ENCODE data around the gene USP7. TPM values are rescaled to one million over a fixed set of nuclear protein-coding genes. Genes with fewer than 3 reads are reported as not detected.
A peak's percentile ranks its signal among the peaks of the same experiment; 100 is the strongest.

Gene USP7
- total and polyA plus RNA-seq, 10 of the 15 experiments (the other 5 are each of a cell fraction or from before 2014, with no cell fraction given), result 16.2 to 133 (median 60.5) TPM

- no peaks in the 10 kb centered on the region for H3K79me2 ChIP-seq (ENCODE audit: control insufficient read depth, insufficient read depth, low read length)
- intact Hi-C loops (cut with micrococcal nuclease; ENCODE audit: unreplicated experiment) (no loop called here), in situ Hi-C loops (cut with MboI) (no loop called here)
- TF ChIP-seq POLR2A (IDR thresholded peaks at IDR 0.05; ENCODE audit: low read depth, low read length) (0 out of 2 replicates have a peak, but pooled peaks have one; percentile 34), SIN3A (IDR thresholded peaks at IDR 0.05; ENCODE audit: low read depth, low read length) (no peak)
- no peak overlapping the region for H2AFZ ChIP-seq (ENCODE audit: control insufficient read depth, low read depth, low read length)
- no peak overlapping the region for H3K4me3 ChIP-seq
- ChIA-PET CTCF (interaction anchor here (0.6 to 4.4 kb wide), 4 partner anchors 11 to 105 kb away, joined by 3 to 20 read pairs (median 4); no protein-coding TSS in a partner anchor), SMC1A (ENCODE audit: uncharacterized antibody, unreplicated experiment) (no interaction called here), RAD21 (ENCODE audit: unreplicated experiment) (interaction anchor here (1.4 kb wide), 1 partner anchor 32 kb away, joined by 5 read pairs; no protein-coding TSS in a partner anchor), POLR2A (no interaction called here)
- no peaks in the 10 kb centered on the region for H4K20me1 ChIP-seq (ENCODE audit: control insufficient read depth, insufficient read depth)
- no peak overlapping the region for H3K9ac ChIP-seq (ENCODE audit: control insufficient read depth, insufficient read depth, low read length)
- ATAC-seq (no peak), DNase-seq (ENCODE audit: low read depth, low spot score) (no peak), FAIRE-seq (no peak)
- H3K36me3 ChIP-seq (ENCODE audit: control insufficient read depth in 2 of 2, insufficient read depth in 2 of 2, low read length in 1 of 2), result peaks cover 37 to 76% of the 10 kb centered on the region in 2 experiments
- peaks cover 4% of the 10 kb centered on the region; the same call in 1 of the 2 replicates for H3K4me1 ChIP-seq (ENCODE audit: control insufficient read depth, insufficient read depth, low read length)
- no peaks in the 10 kb centered on the region for H3K27me3 ChIP-seq (replicated peaks in 1 of 2; ENCODE audit: control insufficient read depth in 2 of 2, insufficient read depth in 2 of 2, low read length in 1 of 2)
- no peak overlapping the region for H3K27ac ChIP-seq (ENCODE audit: control insufficient read depth, insufficient read depth)
- WGBS (ENCODE audit: insufficient coverage, insufficient replicate concordance, low lambda C conversion rate, missing lambda C conversion rate), result over 99% methylated on average over 8 of the region's 8 CpGs
- H3K9me3 ChIP-seq (replicated peaks; ENCODE audit: control insufficient read depth, insufficient read depth, low read length), result no peaks in the 10 kb centered on the region
- no peak overlapping the region for H3K4me2 ChIP-seq (ENCODE audit: control insufficient read depth, insufficient read depth)
- no TSS peak for BruUV-seq (replicated peaks)
Observed at GRCh38 chr16:8904018-8904430, 59.7 kb downstream of the USP7 start.

- Histone ChIP-seq H3K36me3 (ENCODE audit: control insufficient read depth in 2 of 2, insufficient read depth in 2 of 2, low read length in 1 of 2) (peaks cover 36 to 73% of the 10 kb centered on the region in 2 experiments), H3K4me1 (ENCODE audit: control insufficient read depth, insufficient read depth, low read length) (peaks cover 4% of the 10 kb centered on the region; the same call in 1 of the 2 replicates), H3K9me3 (replicated peaks; ENCODE audit: control insufficient read depth, insufficient read depth, low read length) (no peaks in the 10 kb centered on the region), H3K27me3 (replicated peaks in 1 of 2; ENCODE audit: control insufficient read depth in 2 of 2, insufficient read depth in 2 of 2, low read length in 1 of 2) (no peaks in the 10 kb centered on the region), H2AFZ (ENCODE audit: control insufficient read depth, low read depth, low read length) (no peak overlapping the region), H3K79me2 (ENCODE audit: control insufficient read depth, insufficient read depth, low read length) (no peaks in the 10 kb centered on the region), H4K20me1 (ENCODE audit: control insufficient read depth, insufficient read depth) (no peaks in the 10 kb centered on the region), H3K4me2 (ENCODE audit: control insufficient read depth, insufficient read depth) (no peak overlapping the region), H3K27ac (ENCODE audit: control insufficient read depth, insufficient read depth) (no peak overlapping the region), H3K4me3 (no peak overlapping the region), H3K9ac (ENCODE audit: control insufficient read depth, insufficient read depth, low read length) (no peak overlapping the region)
- in situ Hi-C loops (cut with MboI) (no loop called here), intact Hi-C loops (cut with micrococcal nuclease; ENCODE audit: unreplicated experiment) (no loop called here)
- FAIRE-seq, result no peak
- ChIA-PET SMC1A (ENCODE audit: uncharacterized antibody, unreplicated experiment) (interaction anchor here (4.3 kb wide), 1 partner anchor 106 kb away, joined by 28 read pairs; no protein-coding TSS in a partner anchor), RAD21 (ENCODE audit: unreplicated experiment) (no interaction called here), CTCF (interaction anchor here (0.7 to 4.4 kb wide), 3 partner anchors 9 to 232 kb away, joined by 3 to 20 read pairs (median 6); no protein-coding TSS in a partner anchor), POLR2A (no interaction called here)
- ATAC-seq, result no peak
- 97% methylated on average over 9 of the region's 9 CpGs for WGBS (ENCODE audit: insufficient coverage, insufficient replicate concordance, low lambda C conversion rate, missing lambda C conversion rate)
- no TSS peak for BruUV-seq (replicated peaks)
- no peak for DNase-seq (ENCODE audit: low read depth, low spot score)
- TF ChIP-seq HDAC2 (IDR thresholded peaks at IDR 0.05) (no peak), ZBTB11 (CRISPR knock-in tag; IDR thresholded peaks at IDR 0.05) (no peak), EED (IDR thresholded peaks at IDR 0.05; ENCODE audit: low read depth) (no peak), BRCA1 (IDR thresholded peaks at IDR 0.05; ENCODE audit: low read depth, low read length) (no peak), PBX3 (IDR thresholded peaks at IDR 0.05; ENCODE audit: insufficient replicate concordance, low read depth, low read length) (no peak), CEBPZ (IDR thresholded peaks at IDR 0.05; ENCODE audit: low read depth, low read length) (no peak), ZBED1 (IDR thresholded peaks at IDR 0.05; ENCODE audit: borderline replicate concordance) (no peak), NR2F1 (conservative IDR thresholded peaks at IDR 0.05) (no peak)
Observed at GRCh38 chr16:8903004-8903403, 60.7 kb downstream of the USP7 start.

Data from GM12878 (cell line).